OCI-LY1 (cell line): ENCODE data around the gene TMEM175.

Source experiments
- H2AFZ ChIP-seq: fragments of 200-600 bp; sonication (generic), shearing (Covaris generic); 2 replicates; pipeline ENCODE4 v1.6.0; 2014; ENCODE audit warnings: antibody characterized with exemption, mild to moderate bottlenecking, low read length
- H3F3A ChIP-seq: fragments of 200-600 bp; sonication (generic), shearing (Covaris generic); 2 replicates; pipeline ENCODE4 v1.6.0; 2014; ENCODE audit warnings: mild to moderate bottlenecking, antibody characterized with exemption, low read length, moderate library complexity; ENCODE audit not compliant: insufficient read depth
- H3K27ac ChIP-seq: fragments of 200-600 bp; sonication (generic); 2 replicates; pipeline ENCODE4 v1.5.1; 2014; ENCODE audit warnings: low read length, mixed run types, mild to moderate bottlenecking, low read depth; ENCODE audit not compliant: poor library complexity, severe bottlenecking
- H3K27me3 ChIP-seq: fragments of 200-600 bp; sonication (generic); 2 replicates; pipeline ENCODE4 v1.6.0; 2014; ENCODE audit warnings: antibody characterized with exemption, mild to moderate bottlenecking, low read length, moderate library complexity; ENCODE audit not compliant: insufficient read depth
- H3K36me3 ChIP-seq: fragments of 200-600 bp; sonication (generic); 2 replicates; pipeline ENCODE4 v1.6.1; 2014; ENCODE audit warnings: mild to moderate bottlenecking, antibody characterized with exemption, low read length, moderate library complexity, mixed read lengths; ENCODE audit not compliant: insufficient read depth
- H3K4me1 ChIP-seq: fragments of 200-600 bp; sonication (generic); 2 replicates; pipeline ENCODE4 v1.5.1; 2014; ENCODE audit warnings: mild to moderate bottlenecking, low read length, moderate library complexity; ENCODE audit not compliant: insufficient read depth, severe bottlenecking
- H3K4me2 ChIP-seq: fragments of 200-600 bp; sonication (generic), shearing (Covaris generic); 2 replicates; pipeline ENCODE4 v1.6.1; 2014; ENCODE audit warnings: low read length
- H3K4me3 ChIP-seq: fragments of 200-600 bp; sonication (generic); 2 replicates; pipeline ENCODE4 v1.5.1; 2014; ENCODE audit warnings: low read length, low read depth, mild to moderate bottlenecking, mixed read lengths; ENCODE audit not compliant: poor library complexity, severe bottlenecking
- H3K79me2 ChIP-seq: fragments of 200-600 bp; shearing (Covaris generic); 2 replicates; pipeline ENCODE4 v1.6.1; 2016; ENCODE audit warnings: mixed run types, low read length, mixed read lengths; ENCODE audit not compliant: insufficient read depth
- H3K9ac ChIP-seq: fragments of 200-600 bp; sonication (generic), shearing (Covaris generic); 2 replicates; pipeline ENCODE4 v1.6.1; 2014; ENCODE audit warnings: mild to moderate bottlenecking, low read length, mixed read lengths
- H3K9me2 ChIP-seq: fragments of 200-600 bp; sonication (generic), shearing (Covaris generic); 2 replicates; pipeline ENCODE4 v1.6.1; 2014; ENCODE audit warnings: low read depth, mild to moderate bottlenecking, low read length, mixed read lengths
- H3K9me3 ChIP-seq: fragments of 200-600 bp; shearing (Covaris generic); 2 replicates; pipeline ENCODE4 v1.6.1; 2014; ENCODE audit warnings: low read length, mixed read lengths
- H4K20me1 ChIP-seq: fragments of 200-600 bp; sonication (generic), shearing (Covaris generic); 2 replicates; pipeline ENCODE4 v1.6.0; 2016; ENCODE audit warnings: mild to moderate bottlenecking, low read length; ENCODE audit not compliant: insufficient read depth
- CTCF ChIP-seq: fragments of 200-600 bp; sonication (generic), shearing (Covaris generic); IDR thresholded peaks from 2 replicates; pipeline ENCODE4 v1.5.1; 2017; ENCODE audit warnings: mild to moderate bottlenecking, antibody characterized with exemption, low read length, moderate library complexity, mixed read lengths
- EZH2 ChIP-seq: fragments of 200-600 bp; sonication (generic), shearing (Covaris generic); IDR thresholded peaks from 2 replicates; pipeline ENCODE4 v1.8.0; 2017; ENCODE audit warnings: borderline replicate concordance, mixed run types, mild to moderate bottlenecking, antibody characterized with exemption, low read length, moderate library complexity, mixed read lengths

TMEM175 gene

GRCh38 chr4:884259-884658, 48.0 kb upstream of the TMEM175 start:
- H3K4me2 ChIP-seq, result no peak overlapping the region
- H3K27ac ChIP-seq, result no peak overlapping the region
- no peaks in the 10 kb centered on the region for H3K4me1 ChIP-seq
- H3K9me3 ChIP-seq, result no peaks in the 10 kb centered on the region
- no peaks in the 10 kb centered on the region for H3K27me3 ChIP-seq
- no peaks in the 10 kb centered on the region for H3K9me2 ChIP-seq
- H3K36me3 ChIP-seq, result peaks cover 3% of the 10 kb centered on the region; the same call in 1 of the 2 replicates
- H3K9ac ChIP-seq, result no peak overlapping the region
- H3K79me2 ChIP-seq, result no peaks in the 10 kb centered on the region
- TF ChIP-seq EZH2 (no peak), CTCF (no peak)
- H4K20me1 ChIP-seq, result no peaks in the 10 kb centered on the region
- no peak overlapping the region for H3K4me3 ChIP-seq
- H3F3A ChIP-seq, result no peaks in the 10 kb centered on the region
- no peak overlapping the region for H2AFZ ChIP-seq

- Histone ChIP-seq H3K9me2 (no peaks in the 10 kb centered on the region), H2AFZ (no peak overlapping the region), H3K79me2 (no peaks in the 10 kb centered on the region), H4K20me1 (no peaks in the 10 kb centered on the region), H3K9ac (no peak overlapping the region), H3K36me3 (no peaks in the 10 kb centered on the region), H3K4me2 (no peak overlapping the region), H3K4me1 (no peaks in the 10 kb centered on the region), H3K27me3 (no peaks in the 10 kb centered on the region), H3K9me3 (no peaks in the 10 kb centered on the region), H3K27ac (no peak overlapping the region), H3K4me3 (no peak overlapping the region), H3F3A (no peaks in the 10 kb centered on the region)
- no peak for TF ChIP-seq EZH2
- TF ChIP-seq CTCF, result no peak
These were observed 47.4 kb upstream of the TMEM175 start for GRCh38 chr4:884896-885295.

- Histone ChIP-seq H3K9me3 (no peaks in the 10 kb centered on the region), H3K79me2 (no peaks in the 10 kb centered on the region), H3K4me3 (no peak overlapping the region), H4K20me1 (no peaks in the 10 kb centered on the region), H3K4me1 (no peaks in the 10 kb centered on the region), H3K9me2 (no peaks in the 10 kb centered on the region), H2AFZ (no peak overlapping the region), H3K27ac (no peak overlapping the region), H3K4me2 (no peak overlapping the region), H3F3A (no peaks in the 10 kb centered on the region), H3K9ac (no peak overlapping the region), H3K27me3 (no peaks in the 10 kb centered on the region), H3K36me3 (no peaks in the 10 kb centered on the region)
- no peak for TF ChIP-seq CTCF
- TF ChIP-seq EZH2, result no peak
These were observed 46.9 kb upstream of the TMEM175 start for GRCh38 chr4:885353-885752.
